SK-N-MC (cell line): ENCODE measurements around the gene AHCYL1.

Source experiments
- DNase-seq: peaks from one replicate; pipeline ENCODE4 v3.0.0-alpha.2; 2011; ENCODE audit warnings: low read depth, low spot score
- H3K27ac ChIP-seq: fragments of 200-600 bp; sonication (generic); 2 replicates; pipeline ENCODE4 v1.5.1; 2016; ENCODE audit warnings: mixed run types
- H3K36me3 ChIP-seq: fragments of 200-600 bp; sonication (generic); 2 replicates; pipeline ENCODE4 v1.6.1; 2017; ENCODE audit warnings: antibody characterized with exemption, low read length, mixed read lengths; ENCODE audit not compliant: insufficient read depth
- H3K4me3 ChIP-seq: fragments of 200-600 bp; sonication (generic); 2 replicates; pipeline ENCODE4 v1.5.1; 2016
- H3K9ac ChIP-seq: fragments of 200-600 bp; sonication (generic); 2 replicates; pipeline ENCODE4 v1.8.0; 2017; ENCODE audit warnings: mixed run types, mixed read lengths; ENCODE audit not compliant: insufficient read length
- H3K9me3 ChIP-seq: fragments of 200-600 bp; sonication (generic); 2 replicates; pipeline ENCODE4 v1.6.1; 2017; ENCODE audit warnings: low read depth, mild to moderate bottlenecking, antibody characterized with exemption, low read length, moderate library complexity, mixed read lengths
- EZH2 ChIP-seq: fragments of 200-600 bp; sonication (generic); IDR thresholded peaks from one replicate; pipeline ENCODE4 v1.6.1; 2017; ENCODE audit warnings: antibody characterized with exemption
- FOXP2 ChIP-seq: optimal IDR thresholded peaks from 2 replicates; pipeline ENCODE3; 2011; ENCODE audit warnings: mild to moderate bottlenecking, moderate library complexity; ENCODE audit not compliant: insufficient read depth; ENCODE audit errors: extremely low read length, control extremely low read depth
- POLR2AphosphoS5 ChIP-seq: IDR thresholded peaks from 2 replicates; pipeline ENCODE4 v1.6.1; 2012; ENCODE audit warnings: mild to moderate bottlenecking, low read depth, low read length, borderline replicate concordance

Gene AHCYL1

GRCh38 chr1:110047463-110047862, 62.9 kb downstream of the AHCYL1 start:
- no peak overlapping the region for H3K9ac ChIP-seq
- TF ChIP-seq FOXP2, result no peak
- no peak for TF ChIP-seq EZH2
- no peak for TF ChIP-seq POLR2AphosphoS5
- no peak for DNase-seq
- no peak overlapping the region for H3K27ac ChIP-seq
- H3K4me3 ChIP-seq, result no peak overlapping the region
- H3K36me3 ChIP-seq, result peaks cover 96% of the 10 kb centered on the region
- H3K9me3 ChIP-seq, result no peaks in the 10 kb centered on the region

DNA sequence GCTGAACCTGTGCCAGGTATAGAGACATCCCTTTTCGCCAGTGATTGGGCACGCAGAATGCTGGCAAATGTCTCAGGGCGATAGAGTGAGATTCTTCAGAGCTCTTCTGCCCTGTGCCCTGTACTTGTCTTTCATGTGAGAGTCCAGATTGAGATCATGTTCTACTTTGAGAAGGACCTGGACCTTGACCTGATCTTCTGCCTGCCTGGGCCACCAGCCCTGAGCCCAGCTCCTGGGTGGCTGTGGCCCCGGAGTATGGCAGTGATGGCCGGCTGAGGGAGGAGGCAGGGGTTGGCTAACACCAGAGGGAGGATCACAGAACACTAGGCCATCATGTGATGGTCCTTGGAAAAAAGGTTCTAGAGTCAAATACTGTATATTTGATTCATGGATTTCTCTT, 63.7 kb downstream of the AHCYL1 start:
- Histone ChIP-seq H3K36me3 (peaks cover 96% of the 10 kb centered on the region), H3K9me3 (no peaks in the 10 kb centered on the region), H3K9ac (no peak overlapping the region), H3K27ac (no peak overlapping the region), H3K4me3 (no peak overlapping the region)
- no peak for TF ChIP-seq EZH2
- no peak for DNase-seq

GRCh38 chr1:110048923-110049601, 64.5 kb downstream of the AHCYL1 start:
- TF ChIP-seq FOXP2, result no peak
- no peak for TF ChIP-seq POLR2AphosphoS5
- no peaks in the 10 kb centered on the region for H3K9me3 ChIP-seq
- no peak overlapping the region for H3K4me3 ChIP-seq
- peaks cover 96% of the 10 kb centered on the region for H3K36me3 ChIP-seq
- no peak for DNase-seq
- no peak overlapping the region for H3K9ac ChIP-seq
- H3K27ac ChIP-seq, result no peak overlapping the region

GRCh38 chr1:110049801-110050601, 65.4 kb downstream of the AHCYL1 start:
- Histone ChIP-seq H3K9ac (no peak overlapping the region), H3K4me3 (no peak overlapping the region), H3K36me3 (peaks cover 96% of the 10 kb centered on the region), H3K27ac (no peak overlapping the region), H3K9me3 (no peaks in the 10 kb centered on the region)
- no peak for DNase-seq
- no peak for TF ChIP-seq FOXP2
- TF ChIP-seq EZH2, result no peak
- no peak for TF ChIP-seq POLR2AphosphoS5

- TF ChIP-seq EZH2 (no peak), FOXP2 (no peak), POLR2AphosphoS5 (no peak)
- H3K4me3 ChIP-seq, result no peak overlapping the region
- H3K9ac ChIP-seq, result no peak overlapping the region
- H3K36me3 ChIP-seq, result peaks cover 97% of the 10 kb centered on the region
- H3K27ac ChIP-seq, result no peak overlapping the region
- H3K9me3 ChIP-seq, result no peaks in the 10 kb centered on the region
- DNase-seq, result no peak
These were observed 66.2 kb downstream of the AHCYL1 start for GRCh38 chr1:110050602-110051261.

DNA sequence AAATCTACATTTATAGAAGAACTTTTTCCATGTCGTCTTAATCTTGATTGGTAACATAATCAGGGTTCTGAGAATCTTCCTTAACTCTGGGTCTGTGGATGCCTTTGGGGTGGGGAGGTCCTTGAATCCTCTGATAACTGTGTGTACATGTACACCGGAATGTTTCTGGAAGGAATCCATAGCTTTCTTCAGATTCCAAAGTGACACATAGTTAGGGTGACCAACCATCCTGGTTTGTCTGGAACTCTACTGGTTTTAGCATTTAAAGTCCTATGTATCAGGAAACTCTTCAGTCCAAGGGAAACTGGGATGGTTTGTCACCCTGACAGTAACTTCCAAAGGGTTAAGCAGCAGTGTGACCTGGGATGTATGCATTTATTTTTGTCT, 66.7 kb downstream of the AHCYL1 start:
- Histone ChIP-seq H3K4me3 (no peak overlapping the region), H3K27ac (no peak overlapping the region), H3K9ac (no peak overlapping the region), H3K9me3 (no peaks in the 10 kb centered on the region), H3K36me3 (peaks cover 97% of the 10 kb centered on the region)
- no peak for DNase-seq
- TF ChIP-seq POLR2AphosphoS5, result no peak
- no peak for TF ChIP-seq EZH2

DNA sequence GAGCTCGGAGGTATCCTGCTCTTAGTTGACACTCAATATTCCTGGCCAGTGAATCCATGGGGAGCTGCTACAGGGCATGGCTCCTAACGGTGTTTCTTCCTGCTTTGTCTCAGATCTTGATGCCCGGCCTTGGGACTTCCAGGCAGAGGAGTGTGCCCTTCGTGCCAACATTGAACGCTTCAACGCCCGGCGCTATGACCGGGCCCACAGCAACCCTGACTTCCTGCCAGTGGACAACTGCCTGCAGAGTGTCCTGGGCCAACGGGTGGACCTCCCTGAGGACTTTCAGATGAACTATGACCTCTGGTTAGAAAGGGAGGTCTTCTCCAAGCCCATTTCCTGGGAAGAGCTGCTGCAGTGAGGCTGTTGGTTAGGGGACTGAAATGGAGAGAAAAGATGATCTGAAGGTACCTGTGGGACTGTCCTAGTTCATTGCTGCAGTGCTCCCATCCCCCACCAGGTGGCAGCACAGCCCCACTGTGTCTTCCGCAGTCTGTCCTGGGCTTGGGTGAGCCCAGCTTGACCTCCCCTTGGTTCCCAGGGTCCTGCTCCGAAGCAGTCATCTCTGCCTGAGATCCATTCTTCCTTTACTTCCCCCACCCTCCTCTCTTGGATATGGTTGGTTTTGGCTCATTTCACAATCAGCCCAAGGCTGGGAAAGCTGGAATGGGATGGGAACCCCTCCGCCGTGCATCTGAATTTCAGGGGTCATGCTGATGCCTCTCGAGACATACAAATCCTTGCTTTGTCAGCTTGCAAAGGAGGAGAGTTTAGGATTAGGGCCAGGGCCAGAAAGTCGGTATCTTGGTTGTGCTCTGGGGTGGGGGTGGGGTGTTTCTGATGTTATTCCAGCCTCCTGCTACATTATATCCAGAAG, 69.2 kb downstream of the AHCYL1 start:
- TF ChIP-seq EZH2, result no peak
- no peak for TF ChIP-seq FOXP2
- no peak for DNase-seq
- Histone ChIP-seq H3K4me3 (no peak overlapping the region), H3K9me3 (no peaks in the 10 kb centered on the region), H3K36me3 (peaks cover 89% of the 10 kb centered on the region), H3K9ac (no peak overlapping the region), H3K27ac (no peak overlapping the region)
